GM19438 (cell line): ENCODE results near the gene CLEC18A.
"Not testable (repeated sequence)": the region's sequence is repeated elsewhere in the genome, so short reads cannot be mapped to it uniquely, and the experiment has no call there.

Experiments used
- ATAC-seq: cut with Tn5 transposase; IDR thresholded peaks from one replicate; pipeline ENCODE4 v1.9.1; 2021; ENCODE audit warnings: low read depth; ENCODE audit not compliant: unreplicated experiment

Gene CLEC18A

GRCh38 chr16:70012354-70012753, 61.2 kb downstream of the CLEC18A start:
- not testable (repeated sequence) for ATAC-seq

GRCh38 chr16:70012951-70013350, 61.8 kb downstream of the CLEC18A start:
- not testable (repeated sequence) for ATAC-seq
